Measurements from ENCODE around the gene ERI2. TPM values are rescaled to one million over a fixed set of nuclear protein-coding genes. Genes with fewer than 3 reads are reported as not detected.
"Not testable (repeated sequence)": the region's sequence is repeated elsewhere in the genome, so short reads cannot be mapped to it uniquely, and the experiment has no call there.

Gene ERI2
- total RNA-seq, 2 experiments from 2014 or later = 0.25 to 0.45 TPM

GRCh38 chr16:20766294-20766693, 40.0 kb downstream of the ERI2 start:
- no peak for TF ChIP-seq CTCF (IDR thresholded peaks at IDR 0.05)
- peaks cover 11% of the 10 kb centered on the region for H3K36me3 Mint-ChIP-seq (ENCODE audit: low read depth)

GRCh38 chr16:20765732-20766131, 40.5 kb downstream of the ERI2 start:
- Histone ChIP-seq H3K27me3 (ENCODE audit: control insufficient read depth in 1 of 2, insufficient read depth in 2 of 2, low read length in 2 of 2) (no peaks in the 10 kb centered on the region), H3K4me3 (ENCODE audit: low read length) (no peak overlapping the region), H3K36me3 (ENCODE audit: insufficient read depth, low read length) (no peaks in the 10 kb centered on the region), H3K9me3 (ENCODE audit: control insufficient read depth in 1 of 2, insufficient read depth in 1 of 2, low read length in 2 of 2) (no peaks in the 10 kb centered on the region), H3K27ac (ENCODE audit: low read depth in 1 of 2, low read length in 2 of 2) (no peak overlapping the region), H3K4me1 (ENCODE audit: insufficient read depth, low read length) (peaks cover 20% of the 10 kb centered on the region)
- intact Hi-C loops (cut with DNase I, micrococcal nuclease) = loop anchor here in 1 of 2 experiments (10.0 kb wide), 1 partner anchor 739 kb away; no protein-coding TSS in a partner anchor
- Mint-ChIP-seq H3K36me3 (ENCODE audit: low read depth) (peaks cover 17% of the 10 kb centered on the region), H3K27me3 (no peaks in the 10 kb centered on the region), H3K4me3 (no peak overlapping the region), H3K9me3 (peaks cover 4% of the 10 kb centered on the region), H3K27ac (no peak overlapping the region), H3K4me1 (ENCODE audit: low read depth) (peaks cover 26% of the 10 kb centered on the region)
- DNase-seq (no peak), ATAC-seq (ENCODE audit: poor library complexity) (no peak)
- TF ChIP-seq CTCF (IDR thresholded peaks at IDR 0.05) = no peak
- ChIA-PET CTCF (interaction anchor here (1.5 to 2.6 kb wide), 2 partner anchors 25 to 41 kb away, joined by 3 to 10 read pairs; partner anchors contain the start of genes ERI2, REXO5 and THUMPD1), POLR2A (interaction anchor here (3.1 kb wide), 1 partner anchor 25 kb away, joined by 30 read pairs; the partner anchor contains the start of gene THUMPD1)

More at GRCh38 chr16:20766294-20766693, 40.0 kb downstream of the ERI2 start:
- H3K36me3 ChIP-seq (ENCODE audit: insufficient read depth, low read length) = no peaks in the 10 kb centered on the region
- H3K27me3 ChIP-seq (ENCODE audit: control insufficient read depth in 1 of 2, insufficient read depth in 2 of 2, low read length in 2 of 2) = no peaks in the 10 kb centered on the region
- peaks cover 20% of the 10 kb centered on the region for H3K4me1 ChIP-seq (ENCODE audit: insufficient read depth, low read length)
- no peak for DNase-seq
- Mint-ChIP-seq H3K4me3 (no peak overlapping the region), H3K27me3 (no peaks in the 10 kb centered on the region), H3K4me1 (ENCODE audit: low read depth) (peaks cover 26% of the 10 kb centered on the region), H3K27ac (no peak overlapping the region), H3K9me3 (peaks cover 3% of the 10 kb centered on the region)
- H3K9me3 ChIP-seq (ENCODE audit: control insufficient read depth in 1 of 2, insufficient read depth in 1 of 2, low read length in 2 of 2) = no peaks in the 10 kb centered on the region
- no peak overlapping the region for H3K4me3 ChIP-seq (ENCODE audit: low read length)
- POLR2A ChIA-PET = no interaction called here
- intact Hi-C loops (cut with DNase I, micrococcal nuclease) = loop anchor here in 1 of 2 experiments (10.0 kb wide), 1 partner anchor 739 kb away; no protein-coding TSS in a partner anchor
- H3K27ac ChIP-seq (ENCODE audit: low read depth in 1 of 2, low read length in 2 of 2) = no peak overlapping the region
- no peak for ATAC-seq (ENCODE audit: poor library complexity)
- CTCF ChIA-PET = no interaction called here

- DNase-seq; H3K27ac ChIP-seq (ENCODE audit: low read depth in 1 of 2, low read length in 2 of 2); H3K27me3 Mint-ChIP-seq; H3K4me3 ChIP-seq (ENCODE audit: low read length); H3K27me3 ChIP-seq (ENCODE audit: control insufficient read depth in 1 of 2, insufficient read depth in 2 of 2, low read length in 2 of 2); H3K4me3 Mint-ChIP-seq; H3K9me3 Mint-ChIP-seq; H3K36me3 ChIP-seq (ENCODE audit: insufficient read depth, low read length); ATAC-seq (ENCODE audit: poor library complexity); H3K9me3 ChIP-seq (ENCODE audit: control insufficient read depth in 1 of 2, insufficient read depth in 1 of 2, low read length in 2 of 2); H3K27ac Mint-ChIP-seq: not testable (repeated sequence)
- peaks cover 20% of the 10 kb centered on the region for H3K4me1 ChIP-seq (ENCODE audit: insufficient read depth, low read length)
- peaks cover 29% of the 10 kb centered on the region for H3K36me3 Mint-ChIP-seq (ENCODE audit: low read depth)
- POLR2A ChIA-PET = interaction anchor here (1.0 to 3.1 kb wide), 5 partner anchors 16 to 34 kb away, joined by 3 to 30 read pairs (median 3); partner anchors contain the start of gene THUMPD1
- H3K4me1 Mint-ChIP-seq (ENCODE audit: low read depth) = peaks cover 26% of the 10 kb centered on the region
- CTCF ChIA-PET = interaction anchor here (1.5 to 2.6 kb wide), 2 partner anchors 23 to 42 kb away, joined by 3 to 10 read pairs; partner anchors contain the start of genes ERI2, REXO5 and THUMPD1
- intact Hi-C loops (cut with DNase I, micrococcal nuclease) = loop anchor here in 1 of 2 experiments (10.0 kb wide), 1 partner anchor 740 kb away; no protein-coding TSS in a partner anchor
Observed at GRCh38 chr16:20764448-20764847, 41.8 kb downstream of the ERI2 start.
